ENCODE results near the gene PPIF. TPM values are rescaled to one million over a fixed set of nuclear protein-coding genes. Genes with fewer than 3 reads are reported as not detected.

PPIF gene
- total and polyA plus RNA-seq, 2 donors (not counting 3 experiments of a cell fraction or from before 2014, with no cell fraction given) = 50.7 to 51.2 TPM

DNA sequence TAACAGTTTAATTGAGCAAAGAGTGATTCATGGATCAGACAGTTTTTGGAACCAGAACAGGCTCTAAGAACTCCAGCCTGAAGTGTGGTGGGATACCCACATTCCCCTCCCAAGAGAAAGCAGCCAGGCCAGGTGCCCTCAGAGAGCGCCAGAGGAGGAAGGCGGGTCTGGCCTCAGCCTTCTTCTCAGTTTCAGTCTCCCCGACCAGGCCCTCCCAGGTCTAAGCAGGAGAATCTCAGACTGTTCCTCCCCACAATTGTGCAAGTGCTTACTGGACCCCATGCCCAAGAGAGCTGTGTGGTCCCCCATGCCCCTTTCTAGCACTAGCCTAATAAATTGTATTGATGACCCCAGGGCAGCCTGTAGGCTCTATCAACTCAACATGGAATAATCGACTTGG, 25.6 kb downstream of the PPIF start:
- ChIA-PET CTCF (interaction anchor here (2.2 to 5.2 kb wide), 5 partner anchors 11 to 165 kb away, joined by 19 to 252 read pairs (median 60); no protein-coding TSS in a partner anchor), POLR2A (no interaction called here)
- TF ChIP-seq JUN (IDR thresholded peaks at IDR 0.05; ENCODE audit: borderline replicate concordance, insufficient read depth, insufficient read length, low read depth) (no peak), POLR2A (IDR thresholded peaks at IDR 0.05; ENCODE audit: low read depth, low read length) (no peak), MYC (IDR thresholded peaks at IDR 0.05; ENCODE audit: low read depth, low read length) (no peak), EZH2 (IDR thresholded peaks at IDR 0.05; ENCODE audit: borderline replicate concordance, low read depth, low read length, severe bottlenecking) (no peak), FOS (IDR thresholded peaks at IDR 0.05; ENCODE audit: borderline replicate concordance, insufficient read depth, low read length) (no peak), GATA2 (IDR thresholded peaks at IDR 0.05; ENCODE audit: insufficient read depth, insufficient read length, low read depth, low read length) (no peak), POLR2AphosphoS5 (IDR thresholded peaks at IDR 0.05; ENCODE audit: insufficient read depth, low read depth, low read length) (no peak)
- TF ChIP-seq, protein P1, sequence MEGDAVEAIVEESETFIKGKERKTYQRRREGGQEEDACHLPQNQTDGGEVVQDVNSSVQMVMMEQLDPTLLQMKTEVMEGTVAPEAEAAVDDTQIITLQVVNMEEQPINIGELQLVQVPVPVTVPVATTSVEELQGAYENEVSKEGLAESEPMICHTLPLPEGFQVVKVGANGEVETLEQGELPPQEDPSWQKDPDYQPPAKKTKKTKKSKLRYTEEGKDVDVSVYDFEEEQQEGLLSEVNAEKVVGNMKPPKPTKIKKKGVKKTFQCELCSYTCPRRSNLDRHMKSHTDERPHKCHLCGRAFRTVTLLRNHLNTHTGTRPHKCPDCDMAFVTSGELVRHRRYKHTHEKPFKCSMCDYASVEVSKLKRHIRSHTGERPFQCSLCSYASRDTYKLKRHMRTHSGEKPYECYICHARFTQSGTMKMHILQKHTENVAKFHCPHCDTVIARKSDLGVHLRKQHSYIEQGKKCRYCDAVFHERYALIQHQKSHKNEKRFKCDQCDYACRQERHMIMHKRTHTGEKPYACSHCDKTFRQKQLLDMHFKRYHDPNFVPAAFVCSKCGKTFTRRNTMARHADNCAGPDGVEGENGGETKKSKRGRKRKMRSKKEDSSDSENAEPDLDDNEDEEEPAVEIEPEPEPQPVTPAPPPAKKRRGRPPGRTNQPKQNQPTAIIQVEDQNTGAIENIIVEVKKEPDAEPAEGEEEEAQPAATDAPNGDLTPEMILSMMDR (IDR thresholded peaks at IDR 0.05; ENCODE audit: extremely low read depth in 1 of 2, insufficient read depth in 1 of 2, low read depth in 1 of 2, low read length in 2 of 2) = no peak
- TF ChIP-seq, protein P2, sequence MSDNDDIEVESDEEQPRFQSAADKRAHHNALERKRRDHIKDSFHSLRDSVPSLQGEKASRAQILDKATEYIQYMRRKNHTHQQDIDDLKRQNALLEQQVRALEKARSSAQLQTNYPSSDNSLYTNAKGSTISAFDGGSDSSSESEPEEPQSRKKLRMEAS (IDR thresholded peaks at IDR 0.05; ENCODE audit: insufficient read depth, insufficient read length) = no peak
- H3K79me2 ChIP-seq (ENCODE audit: control insufficient read depth, insufficient read depth, low read length) = no peaks in the 10 kb centered on the region
- dilution Hi-C loops (cut with MboI; ENCODE audit: extremely low pct_ligation_motif_present, low sequenced_read_pairs) = no loop called here
- BruUV-seq (replicated peaks) = no TSS peak
- H3K27me3 ChIP-seq (ENCODE audit: control insufficient read depth in 2 of 2, insufficient read depth in 2 of 2, low read length in 2 of 2) = peaks cover 5 to 6% of the 10 kb centered on the region in 2 experiments
- no peak overlapping the region for H3K4me2 ChIP-seq (ENCODE audit: insufficient read depth, low read length)
- intact Hi-C loops (cut with micrococcal nuclease) = no loop called here
- H4K20me1 ChIP-seq (replicated peaks; ENCODE audit: control insufficient read depth, extremely low read depth, insufficient read depth, low read length) = no peaks in the 10 kb centered on the region
- DNase-seq (ENCODE audit: low read depth, low spot score) (no peak), FAIRE-seq (no peak)
- no peaks in the 10 kb centered on the region for H3K9me3 ChIP-seq (replicated peaks; ENCODE audit: control insufficient read depth, insufficient read depth, low read length)
- no peak overlapping the region for H3K27ac ChIP-seq (ENCODE audit: insufficient read depth, low read depth, low read length)
- H3K4me3 ChIP-seq (replicated peaks in 1 of 3; ENCODE audit: insufficient read depth in 1 of 3, low read depth in 1 of 3, low read length in 3 of 3) = no peak overlapping the region
- H3K4me1 ChIP-seq (ENCODE audit: control insufficient read depth, extremely low read depth, insufficient read depth, low read length) = no peaks in the 10 kb centered on the region
- no peaks in the 10 kb centered on the region for H3K36me3 ChIP-seq (ENCODE audit: control insufficient read depth in 2 of 2, extremely low read depth in 1 of 2, insufficient read depth in 2 of 2, low read length in 2 of 2)
- no peak overlapping the region for H3K9ac ChIP-seq (replicated peaks; ENCODE audit: extremely low read depth, insufficient read depth, low read length)
- H2AFZ ChIP-seq (ENCODE audit: low read depth, low read length) = no peak overlapping the region
- H3K9me1 ChIP-seq (replicated peaks; ENCODE audit: control insufficient read depth, extremely low read depth, insufficient read depth, low read length) = no peaks in the 10 kb centered on the region
